DND-41 (cell line): ENCODE results near the gene NIT2.

Experiments used
- ATAC-seq: fragments of 200-7000 bp; cut with Tn5 transposase; 3 replicates; pipeline ENCODE4 v1.9.1; 2021; ENCODE audit warnings: low read depth; ENCODE audit not compliant: insufficient read depth
- DNase-seq: peaks from one replicate; pipeline ENCODE4 v3.0.0-alpha.2; 2020
- H2AFZ ChIP-seq: 2 replicates; pipeline ENCODE4 v1.6.0; 2012; ENCODE audit warnings: low read depth, low read length
- H3K27ac ChIP-seq: 2 replicates; pipeline ENCODE4 v1.5.1; 2012; ENCODE audit warnings: low read length, inconsistent platforms
- H3K27me3 ChIP-seq: fragments of 200-600 bp; sonication (generic); 2 replicates; pipeline ENCODE4 v1.6.0; 2012; ENCODE audit warnings: low read length, mild to moderate bottlenecking, inconsistent platforms; ENCODE audit not compliant: insufficient read depth, poor library complexity
- H3K36me3 ChIP-seq: 2 replicates; pipeline ENCODE4 v1.5.1; 2012; ENCODE audit warnings: low read length, inconsistent platforms; ENCODE audit not compliant: insufficient read depth
- H3K4me1 ChIP-seq: 2 replicates; pipeline ENCODE4 v1.5.1; 2012; ENCODE audit warnings: mild to moderate bottlenecking, low read length; ENCODE audit not compliant: insufficient read depth
- H3K4me2 ChIP-seq: 2 replicates; pipeline ENCODE4 v1.6.0; 2012; ENCODE audit warnings: mild to moderate bottlenecking, moderate library complexity, low read length, inconsistent platforms; ENCODE audit not compliant: insufficient read depth
- H3K4me3 ChIP-seq, 2 experiments: fragments of 200-600 bp in 1 of 2; shearing (Covaris generic) in 1 of 2; 2 replicates each; pipeline ENCODE4 v1.5.1; 2012 to 2016; ENCODE audit warnings: inconsistent platforms in 2 of 2, low read length in 2 of 2, mild to moderate bottlenecking in 2 of 2, low read depth in 1 of 2, moderate library complexity in 1 of 2
- H3K79me2 ChIP-seq: 2 replicates; pipeline ENCODE4 v1.6.0; 2012; ENCODE audit warnings: low read length, inconsistent platforms; ENCODE audit not compliant: insufficient read depth
- H3K9ac ChIP-seq: 2 replicates; pipeline ENCODE4 v1.6.0; 2012; ENCODE audit warnings: low read depth, mild to moderate bottlenecking, inconsistent platforms, low read length, moderate library complexity
- H3K9me3 ChIP-seq: 2 replicates; pipeline ENCODE4 v1.5.1; 2012; ENCODE audit warnings: low read length, moderate library complexity, mild to moderate bottlenecking, inconsistent platforms; ENCODE audit not compliant: insufficient read depth, severe bottlenecking
- H4K20me1 ChIP-seq: 2 replicates; pipeline ENCODE4 v1.6.0; 2012; ENCODE audit warnings: low read length; ENCODE audit not compliant: insufficient read depth
- CTCF ChIP-seq: IDR thresholded peaks from 2 replicates; pipeline ENCODE4 v1.5.1; 2012; ENCODE audit warnings: borderline replicate concordance, low read length, moderate library complexity, mild to moderate bottlenecking; ENCODE audit not compliant: poor library complexity, severe bottlenecking; ENCODE audit errors: extremely low read depth
- EZH2 ChIP-seq: IDR thresholded peaks from 3 replicates; pipeline ENCODE4 v1.6.1; 2012; ENCODE audit warnings: borderline replicate concordance, low read depth, mild to moderate bottlenecking, moderate library complexity, low read length, inconsistent platforms; ENCODE audit not compliant: severe bottlenecking

NIT2 gene

GRCh38 chr3:100389025-100389424 is 54.5 kb downstream of the NIT2 start:
- no peak overlapping the region for H3K9ac ChIP-seq
- DNase-seq (no peak), ATAC-seq (no peak)
- H3K79me2 ChIP-seq: peaks cover 88% of the 10 kb centered on the region
- no peak overlapping the region for H2AFZ ChIP-seq
- H3K4me2 ChIP-seq: no peak overlapping the region
- no peak overlapping the region for H3K4me3 ChIP-seq
- H3K36me3 ChIP-seq: peaks cover 62% of the 10 kb centered on the region
- peaks cover 17% of the 10 kb centered on the region; the same call in 1 of the 2 replicates for H4K20me1 ChIP-seq
- H3K9me3 ChIP-seq: peaks cover 21% of the 10 kb centered on the region
- TF ChIP-seq EZH2 (no peak), CTCF (no peak)
- H3K27ac ChIP-seq: no peak overlapping the region
- no peaks in the 10 kb centered on the region for H3K27me3 ChIP-seq
- H3K4me1 ChIP-seq: no peaks in the 10 kb centered on the region

GRCh38 chr3:100395679-100396431 is 61.3 kb downstream of the NIT2 start:
- DNase-seq: no peak
- Histone ChIP-seq H3K27me3 (no peaks in the 10 kb centered on the region), H3K27ac (no peak overlapping the region), H3K79me2 (peaks cover 100% of the 10 kb centered on the region), H3K9me3 (peaks cover 5% of the 10 kb centered on the region), H3K4me2 (peak overlapping the region; percentile 42; the same call in 1 of the 2 replicates), H4K20me1 (peaks cover 43% of the 10 kb centered on the region; the same call in 1 of the 2 replicates), H3K4me3 (no peak overlapping the region), H3K4me1 (peaks cover 31% of the 10 kb centered on the region), H2AFZ (no peak overlapping the region), H3K9ac (no peak overlapping the region), H3K36me3 (peaks cover 11% of the 10 kb centered on the region)
- no peak for ATAC-seq
- TF ChIP-seq CTCF: no peak
- TF ChIP-seq EZH2: no peak

GRCh38 chr3:100396967-100397366 is 62.4 kb downstream of the NIT2 start:
- Histone ChIP-seq H3K4me2 (peak overlapping the region; percentile 42; the same call in 1 of the 2 replicates), H3K27me3 (no peaks in the 10 kb centered on the region), H3K79me2 (peaks cover 91% of the 10 kb centered on the region), H3K9ac (no peak overlapping the region), H4K20me1 (peaks cover 43% of the 10 kb centered on the region; the same call in 1 of the 2 replicates), H3K36me3 (peaks cover 7% of the 10 kb centered on the region), H3K4me1 (peaks cover 34% of the 10 kb centered on the region), H2AFZ (no peak overlapping the region), H3K9me3 (peaks cover 2% of the 10 kb centered on the region), H3K27ac (no peak overlapping the region), H3K4me3 (no peak overlapping the region)
- DNase-seq (no peak), ATAC-seq (no peak)
- TF ChIP-seq CTCF: no peak
- no peak for TF ChIP-seq EZH2
